Panc1 (cell line): ENCODE data around the gene REV1.

ENCODE experiments used
- POLR2AphosphoS5 ChIP-seq: IDR thresholded peaks from 2 replicates; pipeline ENCODE4 v1.6.1; 2012; ENCODE audit warnings: mild to moderate bottlenecking, low read depth, low read length, moderate library complexity
- SIN3A ChIP-seq: IDR thresholded peaks from 2 replicates; pipeline ENCODE4 v1.6.1; 2012; ENCODE audit warnings: low read depth, mild to moderate bottlenecking, low read length, moderate library complexity, borderline replicate concordance; ENCODE audit not compliant: insufficient read depth
- TCF7L2 ChIP-seq: IDR thresholded peaks from 2 replicates; pipeline ENCODE4 v1.6.1; 2011; ENCODE audit warnings: mild to moderate bottlenecking, low read depth, low read length, inconsistent platforms
- TF ChIP-seq, protein P1 (sequence below), 2 experiments: IDR thresholded peaks; 2 replicates each; pipeline ENCODE4 v1.6.1; 2011 to 2012; ENCODE audit warnings: low read depth in 2 of 2, control low read depth in 1 of 2, low read length in 1 of 2, mild to moderate bottlenecking in 1 of 2, moderate library complexity in 1 of 2; ENCODE audit not compliant: insufficient read depth in 1 of 2
- TF ChIP-seq, protein P2 (sequence below): fragments of 450-650 bp; IDR thresholded peaks from 2 replicates; pipeline ENCODE4 v1.5.1; 2017; ENCODE audit warnings: mild to moderate bottlenecking

DNA sequence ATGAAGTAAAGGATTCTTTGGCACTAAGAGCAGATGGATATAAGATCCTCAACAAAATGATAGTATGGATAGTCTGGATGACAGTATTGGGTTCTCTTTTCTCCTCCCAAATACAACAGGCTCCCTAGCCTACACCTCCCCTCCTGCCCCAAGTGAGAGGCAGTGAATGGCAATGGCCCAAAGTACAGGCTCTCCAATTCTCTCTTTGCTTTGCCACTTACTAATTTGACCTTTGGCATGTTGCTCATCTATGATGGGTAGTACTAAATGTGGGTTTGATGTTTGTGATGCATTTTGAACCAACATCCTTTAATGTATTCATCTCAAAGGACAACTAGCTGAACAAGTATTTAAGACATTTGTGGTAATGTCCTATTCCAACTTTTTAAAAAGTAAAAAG lies 86.7 kb downstream of the REV1 start:
- TF ChIP-seq, protein P1, sequence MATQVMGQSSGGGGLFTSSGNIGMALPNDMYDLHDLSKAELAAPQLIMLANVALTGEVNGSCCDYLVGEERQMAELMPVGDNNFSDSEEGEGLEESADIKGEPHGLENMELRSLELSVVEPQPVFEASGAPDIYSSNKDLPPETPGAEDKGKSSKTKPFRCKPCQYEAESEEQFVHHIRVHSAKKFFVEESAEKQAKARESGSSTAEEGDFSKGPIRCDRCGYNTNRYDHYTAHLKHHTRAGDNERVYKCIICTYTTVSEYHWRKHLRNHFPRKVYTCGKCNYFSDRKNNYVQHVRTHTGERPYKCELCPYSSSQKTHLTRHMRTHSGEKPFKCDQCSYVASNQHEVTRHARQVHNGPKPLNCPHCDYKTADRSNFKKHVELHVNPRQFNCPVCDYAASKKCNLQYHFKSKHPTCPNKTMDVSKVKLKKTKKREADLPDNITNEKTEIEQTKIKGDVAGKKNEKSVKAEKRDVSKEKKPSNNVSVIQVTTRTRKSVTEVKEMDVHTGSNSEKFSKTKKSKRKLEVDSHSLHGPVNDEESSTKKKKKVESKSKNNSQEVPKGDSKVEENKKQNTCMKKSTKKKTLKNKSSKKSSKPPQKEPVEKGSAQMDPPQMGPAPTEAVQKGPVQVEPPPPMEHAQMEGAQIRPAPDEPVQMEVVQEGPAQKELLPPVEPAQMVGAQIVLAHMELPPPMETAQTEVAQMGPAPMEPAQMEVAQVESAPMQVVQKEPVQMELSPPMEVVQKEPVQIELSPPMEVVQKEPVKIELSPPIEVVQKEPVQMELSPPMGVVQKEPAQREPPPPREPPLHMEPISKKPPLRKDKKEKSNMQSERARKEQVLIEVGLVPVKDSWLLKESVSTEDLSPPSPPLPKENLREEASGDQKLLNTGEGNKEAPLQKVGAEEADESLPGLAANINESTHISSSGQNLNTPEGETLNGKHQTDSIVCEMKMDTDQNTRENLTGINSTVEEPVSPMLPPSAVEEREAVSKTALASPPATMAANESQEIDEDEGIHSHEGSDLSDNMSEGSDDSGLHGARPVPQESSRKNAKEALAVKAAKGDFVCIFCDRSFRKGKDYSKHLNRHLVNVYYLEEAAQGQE (IDR thresholded peaks at IDR 0.05; ENCODE audit: insufficient read depth in 1 of 2, low read depth in 2 of 2, low read length in 1 of 2) = no peak
- TF ChIP-seq, protein P2, sequence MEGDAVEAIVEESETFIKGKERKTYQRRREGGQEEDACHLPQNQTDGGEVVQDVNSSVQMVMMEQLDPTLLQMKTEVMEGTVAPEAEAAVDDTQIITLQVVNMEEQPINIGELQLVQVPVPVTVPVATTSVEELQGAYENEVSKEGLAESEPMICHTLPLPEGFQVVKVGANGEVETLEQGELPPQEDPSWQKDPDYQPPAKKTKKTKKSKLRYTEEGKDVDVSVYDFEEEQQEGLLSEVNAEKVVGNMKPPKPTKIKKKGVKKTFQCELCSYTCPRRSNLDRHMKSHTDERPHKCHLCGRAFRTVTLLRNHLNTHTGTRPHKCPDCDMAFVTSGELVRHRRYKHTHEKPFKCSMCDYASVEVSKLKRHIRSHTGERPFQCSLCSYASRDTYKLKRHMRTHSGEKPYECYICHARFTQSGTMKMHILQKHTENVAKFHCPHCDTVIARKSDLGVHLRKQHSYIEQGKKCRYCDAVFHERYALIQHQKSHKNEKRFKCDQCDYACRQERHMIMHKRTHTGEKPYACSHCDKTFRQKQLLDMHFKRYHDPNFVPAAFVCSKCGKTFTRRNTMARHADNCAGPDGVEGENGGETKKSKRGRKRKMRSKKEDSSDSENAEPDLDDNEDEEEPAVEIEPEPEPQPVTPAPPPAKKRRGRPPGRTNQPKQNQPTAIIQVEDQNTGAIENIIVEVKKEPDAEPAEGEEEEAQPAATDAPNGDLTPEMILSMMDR = no peak
- TF ChIP-seq POLR2AphosphoS5 (no peak), TCF7L2 (no peak), SIN3A (no peak)
